A673 (cell line): Measurements from ENCODE around the gene GRIK5.

Experiments
- CTCF ChIP-seq: fragments of 300-800, 200-600 bp; sonication (generic); conservative IDR thresholded peaks from 2 replicates; pipeline ENCODE4 v1.5.1; 2017; ENCODE audit warnings: low read depth, mild to moderate bottlenecking, antibody characterized with exemption, low read length, moderate library complexity, mixed read lengths
- EZH2 ChIP-seq: fragments of 200-600 bp; sonication (generic); IDR thresholded peaks from 2 replicates; pipeline ENCODE4 v1.6.1; 2017; ENCODE audit warnings: borderline replicate concordance, low read depth, mild to moderate bottlenecking, mixed read lengths, antibody characterized with exemption, low read length; ENCODE audit not compliant: poor library complexity, severe bottlenecking

- TF ChIP-seq EZH2 (no peak), CTCF (no peak)
Observed at GRCh38 chr19:41965106-41965505, 104.9 kb downstream of the GRIK5 start.
